Bronchial epithelial cell (primary cell): Measurements from ENCODE around the gene PIH1D1. TPM values are rescaled to one million over a fixed set of nuclear protein-coding genes. Genes with fewer than 3 reads are reported as not detected.

Experiments used
- DNase-seq: peaks from one replicate; pipeline ENCODE4 v3.0.0-alpha.2; 2010; ENCODE audit warnings: low read depth
- FAIRE-seq: peaks from 2 replicates; lab custom pipeline; 2011; peaks lifted over from hg19 to GRCh38; lab: Jason Lieb, UNC
- H3K27me3 ChIP-seq: 2 replicates; pipeline ENCODE4 v1.5.1; 2011; ENCODE audit warnings: low read length; ENCODE audit not compliant: control insufficient read depth, insufficient read depth
- H3K36me3 ChIP-seq: 2 replicates; pipeline ENCODE4 v1.5.1; 2011; ENCODE audit warnings: low read length; ENCODE audit not compliant: control insufficient read depth, insufficient read depth
- H3K4me3 ChIP-seq: 2 replicates; pipeline ENCODE4 v1.5.1; 2011; ENCODE audit warnings: mild to moderate bottlenecking, low read depth, low read length, control low read depth
- total RNA-seq: library from RNA; depleted of rRNA; stranded (reverse); fragments of >200 nt; gene quantifications from 2 replicates; pipeline ENCODE4 v1.2.1, GENCODE V29; 2014
- TF ChIP-seq, protein P1 (sequence below): IDR thresholded peaks from 2 replicates; pipeline ENCODE4 v1.5.1; 2011; ENCODE audit warnings: mild to moderate bottlenecking, moderate library complexity, low read length, control low read depth, inconsistent platforms; ENCODE audit not compliant: insufficient read depth, severe bottlenecking

PIH1D1 gene
- total RNA-seq, 1 donor from 2014 or later = 115 TPM

DNA sequence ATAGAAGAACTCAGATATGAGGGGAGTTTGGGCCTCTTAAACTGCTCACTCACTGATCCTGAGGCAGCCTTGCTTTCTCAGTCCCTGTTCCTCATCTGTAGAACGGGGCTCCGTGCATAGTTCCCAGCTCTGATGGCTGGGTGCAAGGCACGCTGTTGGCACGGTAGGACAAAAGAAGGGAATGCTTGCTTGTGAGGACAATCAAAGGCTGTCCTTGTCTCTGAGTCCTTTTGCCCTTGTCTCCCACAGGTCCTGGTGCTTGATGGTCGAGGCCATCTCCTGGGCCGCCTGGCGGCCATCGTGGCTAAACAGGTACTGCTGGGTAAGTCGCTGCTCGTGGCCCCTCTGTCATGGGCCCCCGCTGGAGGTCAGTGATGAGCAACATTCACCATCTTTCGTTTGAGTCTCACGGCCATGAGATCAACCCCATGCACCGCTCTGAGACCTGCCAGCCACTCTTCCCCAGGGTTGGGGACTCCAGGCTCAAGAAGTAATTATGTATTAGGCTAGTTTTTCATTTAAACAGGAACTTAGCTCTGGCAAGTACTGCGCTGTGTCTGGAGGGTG, 38.1 kb upstream of the PIH1D1 start:
- peaks cover 29% of the 10 kb centered on the region for H3K36me3 ChIP-seq

DNA sequence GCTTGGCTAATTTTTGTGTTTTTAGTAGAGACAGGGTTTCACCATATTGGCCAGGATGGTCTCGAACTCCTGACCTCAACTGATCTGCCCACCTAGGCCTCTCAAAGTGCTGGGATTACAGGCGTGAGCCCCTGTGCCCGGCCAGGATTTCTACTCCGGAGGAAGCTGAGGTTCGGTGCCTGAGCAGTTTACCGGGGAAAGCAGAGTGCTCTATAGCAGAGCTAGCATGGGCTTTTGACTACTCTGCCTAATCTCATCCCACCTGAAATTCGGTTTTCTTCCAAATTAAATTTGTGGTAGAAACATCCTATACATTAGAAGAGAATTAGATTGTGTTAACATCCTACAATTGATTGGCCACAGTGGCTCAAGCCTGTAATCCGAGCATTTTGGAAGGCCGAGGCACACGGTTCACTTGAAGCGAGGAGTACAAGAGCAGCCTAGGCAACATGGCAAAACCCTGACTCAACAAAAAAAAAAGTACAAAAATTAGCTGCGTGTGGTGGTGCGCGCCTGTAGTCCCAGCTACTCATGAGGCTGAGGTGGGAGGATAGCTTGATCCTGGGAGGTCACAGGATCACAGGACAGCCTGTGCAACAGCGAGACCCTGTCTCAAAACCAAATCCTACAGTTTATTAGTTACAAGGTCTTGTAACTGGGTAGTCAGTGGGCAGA, 37.4 kb upstream of the PIH1D1 start:
- FAIRE-seq (no peak), DNase-seq (no peak)
- H3K4me3 ChIP-seq = peak overlapping the region; percentile 87
- H3K27me3 ChIP-seq = no peaks in the 10 kb centered on the region
- TF ChIP-seq, protein P1, sequence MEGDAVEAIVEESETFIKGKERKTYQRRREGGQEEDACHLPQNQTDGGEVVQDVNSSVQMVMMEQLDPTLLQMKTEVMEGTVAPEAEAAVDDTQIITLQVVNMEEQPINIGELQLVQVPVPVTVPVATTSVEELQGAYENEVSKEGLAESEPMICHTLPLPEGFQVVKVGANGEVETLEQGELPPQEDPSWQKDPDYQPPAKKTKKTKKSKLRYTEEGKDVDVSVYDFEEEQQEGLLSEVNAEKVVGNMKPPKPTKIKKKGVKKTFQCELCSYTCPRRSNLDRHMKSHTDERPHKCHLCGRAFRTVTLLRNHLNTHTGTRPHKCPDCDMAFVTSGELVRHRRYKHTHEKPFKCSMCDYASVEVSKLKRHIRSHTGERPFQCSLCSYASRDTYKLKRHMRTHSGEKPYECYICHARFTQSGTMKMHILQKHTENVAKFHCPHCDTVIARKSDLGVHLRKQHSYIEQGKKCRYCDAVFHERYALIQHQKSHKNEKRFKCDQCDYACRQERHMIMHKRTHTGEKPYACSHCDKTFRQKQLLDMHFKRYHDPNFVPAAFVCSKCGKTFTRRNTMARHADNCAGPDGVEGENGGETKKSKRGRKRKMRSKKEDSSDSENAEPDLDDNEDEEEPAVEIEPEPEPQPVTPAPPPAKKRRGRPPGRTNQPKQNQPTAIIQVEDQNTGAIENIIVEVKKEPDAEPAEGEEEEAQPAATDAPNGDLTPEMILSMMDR = no peak
- H3K36me3 ChIP-seq = peaks cover 29% of the 10 kb centered on the region

More for the DNA sequence above, 38.1 kb upstream of the PIH1D1 start:
- no peak for FAIRE-seq
- DNase-seq = no peak
- Histone ChIP-seq H3K4me3 (no peak overlapping the region), H3K27me3 (no peaks in the 10 kb centered on the region)
- TF ChIP-seq, protein P1 = no peak

DNA sequence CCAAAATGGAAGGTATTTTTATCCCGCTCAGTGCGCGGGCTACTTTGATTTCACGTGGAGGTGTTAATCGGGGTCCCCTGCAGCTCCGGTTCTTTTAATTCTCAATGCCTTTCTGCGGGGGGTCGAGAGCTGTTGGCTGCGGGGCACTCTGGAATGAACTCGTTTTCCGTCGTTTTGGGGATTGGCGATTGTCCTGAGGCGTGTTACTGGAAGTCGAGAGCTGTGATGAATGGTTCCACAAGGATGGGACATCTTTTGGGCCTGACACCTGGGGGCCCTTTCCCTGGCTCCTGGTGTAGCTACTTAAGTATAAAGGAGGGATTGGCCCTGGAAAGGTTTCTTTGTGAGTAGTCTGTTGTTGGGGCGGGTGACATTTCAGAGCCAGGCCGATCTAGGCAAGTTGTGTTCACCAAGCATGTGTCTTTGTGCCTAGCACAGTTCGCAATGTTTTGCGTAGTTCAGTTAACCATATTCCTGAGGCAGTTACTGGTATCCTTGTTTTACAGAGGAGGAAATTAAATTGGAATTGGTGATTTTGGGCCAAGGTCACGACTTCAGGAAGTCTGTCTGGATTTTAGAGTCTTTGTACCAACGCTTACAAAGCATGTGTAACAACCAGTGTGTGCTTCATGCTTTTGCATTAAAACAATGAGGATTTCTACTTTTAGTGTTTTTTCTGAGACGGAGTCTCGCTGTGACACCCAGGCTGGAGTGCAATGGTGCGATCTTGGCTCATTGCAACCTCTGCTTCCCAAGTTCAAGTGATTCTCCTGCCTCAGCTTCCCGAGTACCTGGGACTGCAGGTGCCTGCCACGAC, 36.6 kb upstream of the PIH1D1 start:
- DNase-seq (no peak), FAIRE-seq (no peak)
- TF ChIP-seq, protein P1 = no peak
- Histone ChIP-seq H3K36me3 (peaks cover 29% of the 10 kb centered on the region), H3K27me3 (no peaks in the 10 kb centered on the region), H3K4me3 (peak overlapping the region; percentile 87)

DNA sequence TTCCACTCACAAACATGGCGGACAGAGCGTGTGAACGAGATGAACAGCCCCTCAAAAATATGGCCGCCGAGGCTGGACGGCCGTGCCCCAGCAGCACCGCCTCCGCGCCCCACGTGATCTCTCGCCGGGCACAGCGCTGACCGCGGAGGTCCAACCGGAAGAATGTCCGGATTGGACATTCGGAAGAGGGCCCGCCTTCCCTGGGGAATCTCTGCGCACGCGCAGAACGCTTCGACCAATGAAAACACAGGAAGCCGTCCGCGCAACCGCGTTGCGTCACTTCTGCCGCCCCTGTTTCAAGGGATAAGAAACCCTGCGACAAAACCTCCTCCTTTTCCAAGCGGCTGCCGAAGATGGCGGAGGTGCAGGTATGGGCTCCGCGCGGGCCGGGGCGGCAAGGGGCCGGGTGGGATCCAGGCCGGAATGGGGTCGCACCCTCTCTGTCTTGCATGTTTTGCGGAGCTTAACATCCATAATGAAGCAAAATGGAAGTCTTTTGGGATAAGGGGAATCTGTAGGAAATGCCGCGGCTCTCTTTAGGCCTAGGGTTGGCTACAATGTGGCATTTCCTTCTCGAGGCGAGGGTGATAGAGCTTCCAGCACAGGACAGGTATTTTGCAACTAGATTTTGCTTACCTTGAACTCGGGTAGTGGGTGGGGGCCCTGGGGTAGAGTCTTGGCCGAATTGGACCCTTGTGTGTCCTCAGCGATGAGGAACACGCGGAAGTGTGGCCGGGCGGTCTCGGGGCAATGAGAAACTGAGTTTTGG, 35.8 kb upstream of the PIH1D1 start, which contains the start of gene RPL13A:
RPL13A (plus strand) TSS at position 332 of the 769 bp plus-strand sequence; CDS start at position 354, 22 bp downstream.
- H3K4me3 ChIP-seq = peak within 1 kb of the TSS; percentile 87
- DNase-seq (peak; percentile 97), FAIRE-seq (no peak)
- no peaks in the 10 kb centered on the region for H3K27me3 ChIP-seq
- TF ChIP-seq, protein P1 = no peak
- peaks cover 29% of the 10 kb centered on the region for H3K36me3 ChIP-seq

DNA sequence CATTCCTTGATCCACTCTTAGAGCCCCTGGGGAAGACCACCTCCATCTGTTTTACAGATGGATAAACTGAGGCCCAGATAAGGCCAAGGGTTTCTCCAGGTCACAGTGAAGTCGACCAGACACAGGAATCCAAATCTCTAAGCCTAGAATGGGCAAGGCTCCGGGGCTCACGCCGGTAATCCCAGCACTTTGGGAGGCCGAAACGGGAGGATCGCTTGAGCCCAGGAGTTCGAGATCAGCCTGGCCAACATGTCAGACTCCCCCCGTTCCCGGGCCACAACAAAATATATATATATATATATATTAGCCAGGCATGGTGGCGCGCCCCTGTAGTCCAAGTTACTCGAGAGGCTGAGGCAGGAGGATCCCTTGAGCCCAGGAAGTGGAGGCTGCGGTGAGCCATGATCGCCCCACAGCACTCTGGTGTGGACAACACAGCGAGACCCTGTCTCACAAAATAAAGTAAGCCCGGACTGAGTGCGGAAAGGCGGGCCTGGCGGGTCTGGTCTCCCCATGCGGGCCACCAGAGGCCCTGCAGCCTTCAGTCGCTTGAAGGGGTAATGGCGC, 35.2 kb upstream of the PIH1D1 start:
- Histone ChIP-seq H3K27me3 (no peaks in the 10 kb centered on the region), H3K4me3 (peak overlapping the region; percentile 11), H3K36me3 (peaks cover 29% of the 10 kb centered on the region)
- DNase-seq = no peak
- TF ChIP-seq, protein P1 = peak; percentile 7
- no peak for FAIRE-seq
